A549 (cell line): ENCODE data around the gene GMPR2. TPM values are rescaled to one million over a fixed set of nuclear protein-coding genes. Genes with fewer than 3 reads are reported as not detected.

Experiments used
- ATAC-seq, 2 experiments: fragments of 200-7000 bp in 1 of 2; fragments of >200 bp in 1 of 2; cut with Nextera tagmentation in 1 of 2; cut with Tn5 transposase in 1 of 2; 3 replicates each; pipeline versions ENCODE4 v1.8.0 to v1.9.1; 2018 to 2020; ENCODE audit warnings: mild to moderate bottlenecking in 1 of 2, moderate library complexity in 1 of 2
- CTCF ChIA-PET: fragments of 300-600 bp; sonication (Branson Sonifier 250); formaldehyde crosslinking; extraction: SDS; loops from one replicate; lab custom pipeline; 2021; ENCODE audit warnings: antibody characterized with exemption, inconsistent platforms; lab: Yijun Ruan, JAX
- POLR2A ChIA-PET: fragments of 350-600 bp; formaldehyde crosslinking; extraction: SDS; loops from one replicate; lab custom pipeline; 2021; ENCODE audit warnings: antibody characterized with exemption, inconsistent platforms; lab: Yijun Ruan, JAX
- DNase-seq, 2 experiments: peaks; one replicate each; pipeline versions ENCODE4 v3.0.0 to v3.0.0-alpha.2; 2011 to 2016; ENCODE audit warnings: low read depth in 1 of 2, low spot score in 1 of 2
- FAIRE-seq: peaks from 2 replicates; lab custom pipeline; 2011; peaks lifted over from hg19 to GRCh38; lab: Jason Lieb, UNC
- H3K27ac ChIP-seq, 2 experiments: fragments of >200 bp; sonication (Bioruptor Twin); formaldehyde crosslinking; 3 replicates each; pipeline ENCODE4 v1.5.1; 2016 to 2017
- H3K4me1 ChIP-seq: fragments of >200 bp; sonication (Bioruptor Twin); formaldehyde crosslinking; 3 replicates; pipeline ENCODE4 v1.6.1; 2016
- H3K4me2 ChIP-seq: fragments of >200 bp; sonication (Bioruptor Twin); formaldehyde crosslinking; 3 replicates; pipeline ENCODE4 v1.6.1; 2016
- H3K4me3 ChIP-seq: fragments of >200 bp; sonication (Bioruptor Twin); formaldehyde crosslinking; 3 replicates; pipeline ENCODE4 v1.5.1; 2016
- H3K9me3 ChIP-seq: fragments of >200 bp; sonication (Bioruptor Twin); formaldehyde crosslinking; 3 replicates; pipeline ENCODE4 v1.6.1; 2016
- BHLHE40 ChIP-seq: IDR thresholded peaks from 2 replicates; pipeline ENCODE4 v1.6.1; 2012; ENCODE audit warnings: low read depth, low read length, inconsistent platforms
- CEBPB ChIP-seq, 2 experiments: fragments of >200 bp in 1 of 2; sonication (Bioruptor Twin) in 1 of 2; formaldehyde crosslinking in 1 of 2; IDR thresholded peaks; 2 replicates each; pipeline ENCODE4 v1.6.1; 2012 to 2016
- CHD2 ChIP-seq: fragments of 150-350 bp; IDR thresholded peaks from 2 replicates; pipeline ENCODE4 v1.6.1; 2014; ENCODE audit warnings: low read length; ENCODE audit not compliant: partially characterized antibody
- EHMT2 ChIP-seq: fragments of 200-600 bp; sonication (generic); IDR thresholded peaks from 2 replicates; pipeline ENCODE4 v1.6.1; 2016; ENCODE audit warnings: antibody characterized with exemption, low read depth, mild to moderate bottlenecking, moderate library complexity
- ESRRA ChIP-seq: fragments of 150-350 bp; IDR thresholded peaks from 2 replicates; pipeline ENCODE4 v1.6.1; 2014; ENCODE audit warnings: mild to moderate bottlenecking, low read length, borderline replicate concordance
- FOSB ChIP-seq: fragments of 250-450 bp; sonication (Bioruptor Pico); IDR thresholded peaks from 2 replicates; pipeline ENCODE4 v1.5.0; 2020; ENCODE audit warnings: mild to moderate bottlenecking, moderate library complexity
- FOSL2 ChIP-seq, 2 experiments: fragments of 450-650 bp in 1 of 2; fragments of >200 bp in 1 of 2; sonication (Bioruptor Twin) in 1 of 2; formaldehyde crosslinking; IDR thresholded peaks; 2 replicates each; pipeline versions ENCODE4 v1.5.0 to v1.6.1; 2016 to 2020; ENCODE audit warnings: mild to moderate bottlenecking in 1 of 2, moderate library complexity in 1 of 2
- GATA3 ChIP-seq: IDR thresholded peaks from 2 replicates; pipeline ENCODE4 v1.6.1; 2012; ENCODE audit warnings: borderline replicate concordance
- HDAC2 ChIP-seq: fragments of 200-600 bp; sonication (generic); IDR thresholded peaks from 2 replicates; pipeline ENCODE4 v1.6.1; 2016
- HOXB5 ChIP-seq: fragments of 250-450 bp; sonication (Bioruptor Pico); IDR thresholded peaks from 2 replicates; pipeline ENCODE4 v1.5.0; 2020; ENCODE audit warnings: mild to moderate bottlenecking, moderate library complexity
- KDM5A ChIP-seq: fragments of 200-600 bp; sonication (generic); IDR thresholded peaks from 2 replicates; pipeline ENCODE4 v1.6.1; 2016; ENCODE audit warnings: antibody characterized with exemption, mild to moderate bottlenecking
- MAFK ChIP-seq: fragments of 450-650 bp; IDR thresholded peaks from 2 replicates; pipeline ENCODE4 v1.6.1; 2014; ENCODE audit not compliant: partially characterized antibody
- MAZ ChIP-seq: fragments of 150-350 bp; IDR thresholded peaks from 2 replicates; pipeline ENCODE4 v1.6.1; 2014; ENCODE audit warnings: antibody characterized with exemption, low read depth, low read length, borderline replicate concordance
- MYC ChIP-seq: IDR thresholded peaks from 2 replicates; pipeline ENCODE4 v1.6.1; 2012; ENCODE audit warnings: mild to moderate bottlenecking, inconsistent platforms, low read length, improper control_type of control experiment, borderline replicate concordance
- NPAS2 ChIP-seq: fragments of 250-450 bp; sonication (Bioruptor Pico); IDR thresholded peaks from 2 replicates; pipeline ENCODE4 v1.8.0; 2022; ENCODE audit warnings: mild to moderate bottlenecking, moderate library complexity, borderline replicate concordance
- NR3C1 ChIP-seq: fragments of >200 bp; sonication (Bioruptor Twin); formaldehyde crosslinking; IDR thresholded peaks from 3 replicates; pipeline ENCODE4 v1.6.1; 2017
- RARB ChIP-seq: fragments of 250-450 bp; sonication (Bioruptor Pico); IDR thresholded peaks from 2 replicates; pipeline ENCODE4 v1.8.0; 2021; ENCODE audit warnings: mild to moderate bottlenecking, moderate library complexity
- RCOR1 ChIP-seq: fragments of 150-350 bp; IDR thresholded peaks from 2 replicates; pipeline ENCODE4 v1.6.1; 2014; ENCODE audit warnings: antibody characterized with exemption, low read length, low read depth
- RNF2 ChIP-seq: fragments of 200-600 bp; sonication (generic); IDR thresholded peaks from 2 replicates; pipeline ENCODE4 v1.6.1; 2016; ENCODE audit warnings: low read depth, mild to moderate bottlenecking, antibody characterized with exemption, moderate library complexity, borderline replicate concordance
- ZNF302 ChIP-seq: fragments of 250-450 bp; sonication (Bioruptor Pico); IDR thresholded peaks from 2 replicates; pipeline ENCODE4 v1.9.0; 2021; ENCODE audit warnings: inconsistent platforms, mild to moderate bottlenecking, moderate library complexity
- ZSCAN20 ChIP-seq: fragments of 250-450 bp; sonication (Bioruptor Pico); IDR thresholded peaks from 2 replicates; pipeline ENCODE4 v1.8.0; 2022; ENCODE audit warnings: mild to moderate bottlenecking, moderate library complexity
- WGBS: methylation state at CpG from one replicate; pipeline ENCODE4 v1.1.6; 2017; ENCODE audit errors: missing lambda C conversion rate; 5-methylcytosine and 5-hydroxymethylcytosine counted together
- polyA plus RNA-seq, 4 experiments: library from polyadenylated mRNA; depleted of rRNA in 3 of 4; stranded (reverse); fragments of >200 nt; fragmentation: RNase III in 1 of 4; extraction: RNeasy Plus Mini Kit Qiagen cat#74134 plus additional on column Dnase treatment in 1 of 4; gene quantifications; 2 replicates in 3 of 4; 3 replicates in 1 of 4; pipeline ENCODE4 v1.2.3, GENCODE V29; 2011 to 2017
- TF ChIP-seq, protein P1 (sequence below): fragments of 250-450 bp; sonication (Bioruptor Pico); IDR thresholded peaks from 2 replicates; pipeline ENCODE4 v1.5.0; 2020; ENCODE audit warnings: low read depth, mild to moderate bottlenecking, moderate library complexity
- TF ChIP-seq, protein P2 (sequence below): IDR thresholded peaks from 2 replicates; pipeline ENCODE4 v1.6.1; 2012; ENCODE audit warnings: low read depth, borderline replicate concordance
- TF ChIP-seq, protein P3 (sequence below): fragments of 150-350 bp; IDR thresholded peaks from 2 replicates; pipeline ENCODE4 v1.6.1; 2014; ENCODE audit warnings: low read depth, mild to moderate bottlenecking, low read length
- TF ChIP-seq, protein P4 (sequence below): fragments of >200 bp; sonication (Bioruptor Twin); formaldehyde crosslinking; IDR thresholded peaks from 3 replicates; pipeline ENCODE4 v1.6.1; 2016
- TF ChIP-seq, protein P5 (sequence below): fragments of >200 bp; sonication (Bioruptor Twin); formaldehyde crosslinking; IDR thresholded peaks from 2 replicates; pipeline ENCODE4 v1.6.1; 2016
- TF ChIP-seq, protein P6 (sequence below): fragments of 450-650 bp; IDR thresholded peaks from 2 replicates; pipeline ENCODE4 v1.6.1; 2014; ENCODE audit warnings: antibody characterized with exemption

Gene GMPR2
- polyA plus RNA-seq, 2 of the 4 experiments (the other 2 are of a cell fraction), result 70.0 to 91.7 TPM

DNA sequence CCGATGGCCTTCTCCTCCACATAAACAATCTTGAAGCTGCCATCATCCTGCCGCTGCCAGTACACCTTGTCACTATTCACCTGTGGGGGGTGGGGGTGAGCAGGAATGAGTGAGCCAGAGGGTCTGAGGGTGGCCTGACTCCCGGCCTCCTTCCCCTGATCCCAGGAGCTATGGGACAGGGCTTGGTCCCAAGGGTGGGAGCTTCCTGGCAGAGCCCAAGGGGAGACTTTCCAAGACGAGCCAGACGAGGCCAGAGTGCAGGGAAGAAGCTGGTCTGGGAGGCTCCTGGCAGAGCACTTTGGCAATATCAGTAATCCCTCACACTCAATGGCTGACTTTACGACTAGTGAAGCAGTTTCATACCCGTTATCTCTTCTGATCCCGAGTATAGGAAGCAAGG lies 22.7 kb downstream of the GMPR2 start:
- no peak for TF ChIP-seq RCOR1
- no peak for TF ChIP-seq GATA3
- TF ChIP-seq HDAC2, result no peak
- TF ChIP-seq, protein P1, sequence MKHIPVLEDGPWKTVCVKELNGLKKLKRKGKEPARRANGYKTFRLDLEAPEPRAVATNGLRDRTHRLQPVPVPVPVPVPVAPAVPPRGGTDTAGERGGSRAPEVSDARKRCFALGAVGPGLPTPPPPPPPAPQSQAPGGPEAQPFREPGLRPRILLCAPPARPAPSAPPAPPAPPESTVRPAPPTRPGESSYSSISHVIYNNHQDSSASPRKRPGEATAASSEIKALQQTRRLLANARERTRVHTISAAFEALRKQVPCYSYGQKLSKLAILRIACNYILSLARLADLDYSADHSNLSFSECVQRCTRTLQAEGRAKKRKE, result no peak
- TF ChIP-seq RNF2, result no peak
- TF ChIP-seq, protein P2, sequence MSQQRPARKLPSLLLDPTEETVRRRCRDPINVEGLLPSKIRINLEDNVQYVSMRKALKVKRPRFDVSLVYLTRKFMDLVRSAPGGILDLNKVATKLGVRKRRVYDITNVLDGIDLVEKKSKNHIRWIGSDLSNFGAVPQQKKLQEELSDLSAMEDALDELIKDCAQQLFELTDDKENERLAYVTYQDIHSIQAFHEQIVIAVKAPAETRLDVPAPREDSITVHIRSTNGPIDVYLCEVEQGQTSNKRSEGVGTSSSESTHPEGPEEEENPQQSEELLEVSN, result no peak
- TF ChIP-seq, protein P3, sequence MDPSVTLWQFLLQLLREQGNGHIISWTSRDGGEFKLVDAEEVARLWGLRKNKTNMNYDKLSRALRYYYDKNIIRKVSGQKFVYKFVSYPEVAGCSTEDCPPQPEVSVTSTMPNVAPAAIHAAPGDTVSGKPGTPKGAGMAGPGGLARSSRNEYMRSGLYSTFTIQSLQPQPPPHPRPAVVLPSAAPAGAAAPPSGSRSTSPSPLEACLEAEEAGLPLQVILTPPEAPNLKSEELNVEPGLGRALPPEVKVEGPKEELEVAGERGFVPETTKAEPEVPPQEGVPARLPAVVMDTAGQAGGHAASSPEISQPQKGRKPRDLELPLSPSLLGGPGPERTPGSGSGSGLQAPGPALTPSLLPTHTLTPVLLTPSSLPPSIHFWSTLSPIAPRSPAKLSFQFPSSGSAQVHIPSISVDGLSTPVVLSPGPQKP, result no peak
- TF ChIP-seq MAZ, result no peak
- TF ChIP-seq MYC, result no peak
- TF ChIP-seq BHLHE40, result no peak
- TF ChIP-seq, protein P4, sequence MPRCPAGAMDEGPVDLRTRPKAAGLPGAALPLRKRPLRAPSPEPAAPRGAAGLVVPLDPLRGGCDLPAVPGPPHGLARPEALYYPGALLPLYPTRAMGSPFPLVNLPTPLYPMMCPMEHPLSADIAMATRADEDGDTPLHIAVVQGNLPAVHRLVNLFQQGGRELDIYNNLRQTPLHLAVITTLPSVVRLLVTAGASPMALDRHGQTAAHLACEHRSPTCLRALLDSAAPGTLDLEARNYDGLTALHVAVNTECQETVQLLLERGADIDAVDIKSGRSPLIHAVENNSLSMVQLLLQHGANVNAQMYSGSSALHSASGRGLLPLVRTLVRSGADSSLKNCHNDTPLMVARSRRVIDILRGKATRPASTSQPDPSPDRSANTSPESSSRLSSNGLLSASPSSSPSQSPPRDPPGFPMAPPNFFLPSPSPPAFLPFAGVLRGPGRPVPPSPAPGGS, result no peak
- no peak for TF ChIP-seq ZNF302 (CRISPR knock-in tag)
- TF ChIP-seq, protein P5, sequence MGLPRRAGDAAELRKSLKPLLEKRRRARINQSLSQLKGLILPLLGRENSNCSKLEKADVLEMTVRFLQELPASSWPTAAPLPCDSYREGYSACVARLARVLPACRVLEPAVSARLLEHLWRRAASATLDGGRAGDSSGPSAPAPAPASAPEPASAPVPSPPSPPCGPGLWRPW, result no peak
- no peak for TF ChIP-seq CHD2
- TF ChIP-seq NR3C1, result no peak
- TF ChIP-seq, all 56 proteins: peak for 0
- FAIRE-seq (no peak), DNase-seq (no peak), ATAC-seq (no peak)
- H3K4me1 ChIP-seq, result peaks cover 13% of the 10 kb centered on the region
- no peak overlapping the region for H3K27ac ChIP-seq
- H3K4me2 ChIP-seq, result no peak overlapping the region
- ChIA-PET CTCF (interaction anchor here (1.0 to 21.7 kb wide), 3 partner anchors 13 to 176 kb away, joined by 4 to 601 read pairs (median 76); partner anchors contain the start of genes CIDEB, DHRS1, LTB4R and LTB4R2), POLR2A (interaction anchor here (1.0 kb wide), 1 partner anchor 15 kb away, joined by 3 read pairs; no protein-coding TSS in a partner anchor)
- no peaks in the 10 kb centered on the region for H3K9me3 ChIP-seq
- WGBS, result 83% methylated on average over 8 of the region's 8 CpGs
- no peak overlapping the region for H3K4me3 ChIP-seq

DNA sequence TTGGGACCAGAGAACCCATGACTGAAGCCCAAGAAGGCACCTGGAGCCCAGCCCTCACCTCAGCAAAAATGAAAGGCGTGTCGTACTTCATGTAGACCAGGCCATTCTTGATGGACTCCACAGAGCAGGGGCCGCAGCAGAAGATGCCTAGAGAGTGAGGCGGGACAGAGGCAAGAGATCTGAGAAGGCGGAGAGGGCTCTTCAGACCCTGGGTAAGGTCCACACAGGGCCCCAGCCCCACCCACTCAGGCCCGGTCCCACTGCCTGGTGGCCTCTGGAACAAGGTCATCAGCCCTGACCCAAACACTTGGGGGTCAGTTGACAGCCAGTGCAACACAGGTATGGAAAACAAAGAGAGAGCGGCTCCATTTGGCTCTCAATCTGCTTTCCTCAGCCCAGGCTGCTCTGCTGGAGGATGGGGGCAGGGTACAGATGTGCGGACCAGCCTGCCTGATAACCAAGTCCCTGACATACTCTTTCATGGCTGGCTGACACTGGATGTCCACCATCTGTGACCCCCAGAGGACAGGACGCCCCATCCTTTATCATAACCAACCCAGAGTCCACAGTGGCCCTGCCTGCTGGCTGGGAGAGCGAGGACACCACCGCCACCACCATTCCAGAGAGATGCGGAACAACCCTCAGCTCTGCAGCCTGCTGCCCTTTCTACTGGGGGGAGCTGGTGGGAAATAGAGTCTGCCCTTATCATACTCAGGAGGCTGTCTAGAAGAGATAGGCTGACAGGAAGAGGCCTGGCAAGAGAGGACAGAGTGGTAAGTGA lies 23.4 kb downstream of the GMPR2 start:
- TF ChIP-seq HOXB5 (CRISPR knock-in tag), result no peak
- Histone ChIP-seq H3K27ac (no peak overlapping the region), H3K4me2 (no peak overlapping the region), H3K4me1 (peaks cover 13% of the 10 kb centered on the region), H3K9me3 (no peaks in the 10 kb centered on the region), H3K4me3 (no peak overlapping the region)
- WGBS, result 92% methylated on average over 12 of the region's 12 CpGs
- FAIRE-seq, result no peak
- CTCF ChIA-PET, result interaction anchor here (0.9 to 21.7 kb wide), 7 partner anchors 14 to 176 kb away, joined by 3 to 601 read pairs (median 4); partner anchors contain the start of genes CIDEB, DHRS1, LTB4R and LTB4R2
- no peak for DNase-seq
- POLR2A ChIA-PET, result interaction anchor here (1.0 kb wide), 1 partner anchor 15 kb away, joined by 3 read pairs; no protein-coding TSS in a partner anchor
- no peak for ATAC-seq

DNA sequence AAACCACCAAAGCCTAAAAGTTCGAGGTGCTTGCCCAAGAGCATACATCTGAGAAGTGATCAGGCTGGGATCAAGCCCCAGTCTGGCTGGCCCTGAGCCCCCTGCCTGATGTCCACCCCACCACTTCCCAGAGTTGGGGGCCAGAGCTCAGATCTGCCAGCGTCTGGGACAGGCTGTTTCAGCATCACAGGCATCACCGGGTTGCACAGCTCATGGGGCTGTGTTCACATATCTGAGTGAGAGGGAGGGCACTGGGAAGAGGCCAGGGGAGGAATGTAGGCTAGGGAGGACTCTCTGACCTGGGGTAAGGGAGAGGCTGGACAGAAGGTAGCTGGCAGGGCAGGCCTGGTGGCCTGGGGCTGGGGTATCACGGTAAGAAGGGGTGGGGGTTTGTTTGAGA lies 24.2 kb downstream of the GMPR2 start:
- WGBS, result 77% methylated on average over 3 of the region's 4 CpGs
- ATAC-seq (no peak), DNase-seq (no peak), FAIRE-seq (no peak)
- peaks cover 12% of the 10 kb centered on the region for H3K4me1 ChIP-seq
- no peak overlapping the region for H3K4me2 ChIP-seq
- H3K9me3 ChIP-seq, result no peaks in the 10 kb centered on the region
- no peak overlapping the region for H3K27ac ChIP-seq
- H3K4me3 ChIP-seq, result no peak overlapping the region
- CTCF ChIA-PET, result interaction anchor here (0.9 to 10.7 kb wide), 6 partner anchors 10 to 175 kb away, joined by 3 to 76 read pairs (median 4); partner anchors contain the start of gene TINF2
- POLR2A ChIA-PET, result no interaction called here
- no peak for TF ChIP-seq CHD2
- no peak for TF ChIP-seq FOSB (CRISPR knock-in tag)
- no peak for TF ChIP-seq NPAS2 (CRISPR knock-in tag)
- no peak for TF ChIP-seq EHMT2
- no peak for TF ChIP-seq ESRRA
- TF ChIP-seq, protein P4, result no peak
- TF ChIP-seq FOSL2 (IDR thresholded peaks at IDR 0.05), result no peak
- no peak for TF ChIP-seq FOSL2 (CRISPR knock-in tag; IDR thresholded peaks at IDR 0.05)
- TF ChIP-seq, protein P6, sequence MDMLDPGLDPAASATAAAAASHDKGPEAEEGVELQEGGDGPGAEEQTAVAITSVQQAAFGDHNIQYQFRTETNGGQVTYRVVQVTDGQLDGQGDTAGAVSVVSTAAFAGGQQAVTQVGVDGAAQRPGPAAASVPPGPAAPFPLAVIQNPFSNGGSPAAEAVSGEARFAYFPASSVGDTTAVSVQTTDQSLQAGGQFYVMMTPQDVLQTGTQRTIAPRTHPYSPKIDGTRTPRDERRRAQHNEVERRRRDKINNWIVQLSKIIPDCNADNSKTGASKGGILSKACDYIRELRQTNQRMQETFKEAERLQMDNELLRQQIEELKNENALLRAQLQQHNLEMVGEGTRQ, result no peak
- TF ChIP-seq ZSCAN20 (CRISPR knock-in tag), result no peak
- TF ChIP-seq RARB, result no peak
- no peak for TF ChIP-seq KDM5A
- TF ChIP-seq MAFK, result no peak
- TF ChIP-seq CEBPB (IDR thresholded peaks at IDR 0.05), result no peak
- no peak for TF ChIP-seq NR3C1
